Ishikawa (cell line): Measurements from ENCODE around the gene PCDHGB1.

Experiments
- CEBPB ChIP-seq: IDR thresholded peaks from 2 replicates; pipeline ENCODE4 v1.6.1; 2012
- CREB1 ChIP-seq: IDR thresholded peaks from 2 replicates; pipeline ENCODE4 v1.6.1; 2012; ENCODE audit warnings: low read depth
- EGR1 ChIP-seq: IDR thresholded peaks from 2 replicates; pipeline ENCODE4 v1.6.1; 2012
- EP300 ChIP-seq: IDR thresholded peaks from 2 replicates; pipeline ENCODE4 v1.6.1; 2012; ENCODE audit warnings: borderline replicate concordance
- FOXM1 ChIP-seq: IDR thresholded peaks from 2 replicates; pipeline ENCODE4 v1.6.1; 2012; ENCODE audit warnings: low read depth, borderline replicate concordance
- MAX ChIP-seq: IDR thresholded peaks from 2 replicates; pipeline ENCODE4 v1.6.1; 2012
- NFIC ChIP-seq: IDR thresholded peaks from 2 replicates; pipeline ENCODE4 v1.6.1; 2012
- RAD21 ChIP-seq: IDR thresholded peaks from 2 replicates; pipeline ENCODE4 v1.6.1; 2012; ENCODE audit warnings: low read depth
- REST ChIP-seq: IDR thresholded peaks from 2 replicates; pipeline ENCODE4 v1.6.1; 2012; ENCODE audit warnings: low read depth, mild to moderate bottlenecking
- TAF1 ChIP-seq: IDR thresholded peaks from 2 replicates; pipeline ENCODE4 v1.6.1; 2012; ENCODE audit warnings: low read depth, mild to moderate bottlenecking
- TCF12 ChIP-seq: IDR thresholded peaks from 2 replicates; pipeline ENCODE4 v1.6.1; 2012; ENCODE audit warnings: low read depth
- TEAD4 ChIP-seq: IDR thresholded peaks from 2 replicates; pipeline ENCODE4 v1.6.1; 2012
- USF1 ChIP-seq: IDR thresholded peaks from 2 replicates; pipeline ENCODE4 v1.6.1; 2012
- YY1 ChIP-seq: IDR thresholded peaks from 2 replicates; pipeline ENCODE4 v1.6.1; 2012; ENCODE audit warnings: low read depth
- ZBTB7A ChIP-seq: IDR thresholded peaks from 2 replicates; pipeline ENCODE4 v1.6.1; 2012; ENCODE audit warnings: low read depth

Gene PCDHGB1

GRCh38 chr5:141351591-141351990 lies 1.7 kb downstream of the PCDHGB1 start:
- no peak for TF ChIP-seq TAF1
- no peak for TF ChIP-seq NFIC
- TF ChIP-seq USF1: no peak
- no peak for TF ChIP-seq EP300
- TF ChIP-seq RAD21: no peak
- TF ChIP-seq CEBPB: no peak
- TF ChIP-seq FOXM1: no peak
- TF ChIP-seq TCF12: no peak

- TF ChIP-seq RAD21 (peak; percentile 22; the same call in 1 of the 2 replicates), EP300 (no peak), CEBPB (no peak)
Observed at GRCh38 chr5:141354900-141355469, 5.1 kb downstream of the PCDHGB1 start, which contains the start of gene PCDHGA4. Gene PCDHGA4 (plus strand): TSS chr5:141355021. CDS start chr5:141355108, 87 bp downstream.

- TF ChIP-seq FOXM1: no peak
- TF ChIP-seq EGR1: no peak
Observed at GRCh38 chr5:141355641-141356040, 5.7 kb downstream of the PCDHGB1 start.

- TF ChIP-seq NFIC (no peak), ZBTB7A (no peak), CEBPB (no peak), USF1 (no peak), MAX (no peak), TAF1 (no peak), FOXM1 (no peak), TCF12 (no peak), EP300 (no peak), REST (no peak), YY1 (no peak), RAD21 (no peak), TEAD4 (no peak), CREB1 (no peak), EGR1 (no peak)
Observed at GRCh38 chr5:141356133-141356532, 6.2 kb downstream of the PCDHGB1 start.

- no peak for TF ChIP-seq TAF1
- TF ChIP-seq REST: peak; percentile 52
Observed at GRCh38 chr5:141356950-141357349, 7.1 kb downstream of the PCDHGB1 start.

- TF ChIP-seq EGR1 (no peak), NFIC (no peak), RAD21 (peak; percentile 43), TEAD4 (no peak)
Observed at GRCh38 chr5:141359790-141360426, 10.0 kb downstream of the PCDHGB1 start, which contains the start of gene PCDHGB2. Gene PCDHGB2 (plus strand): TSS chr5:141359994. CDS start chr5:141360136, 142 bp downstream.

GRCh38 chr5:141360685-141361084 lies 10.8 kb downstream of the PCDHGB1 start:
- no peak for TF ChIP-seq TAF1
- no peak for TF ChIP-seq EP300
- TF ChIP-seq NFIC: no peak
